HG03045 (cell line): Measurements from ENCODE around the gene SRD5A3.

Experiments
- ATAC-seq: cut with Tn5 transposase; IDR thresholded peaks from one replicate; pipeline ENCODE4 v1.9.1; 2021; ENCODE audit warnings: mild to moderate bottlenecking, moderate library complexity; ENCODE audit not compliant: unreplicated experiment

The SRD5A3 gene

DNA sequence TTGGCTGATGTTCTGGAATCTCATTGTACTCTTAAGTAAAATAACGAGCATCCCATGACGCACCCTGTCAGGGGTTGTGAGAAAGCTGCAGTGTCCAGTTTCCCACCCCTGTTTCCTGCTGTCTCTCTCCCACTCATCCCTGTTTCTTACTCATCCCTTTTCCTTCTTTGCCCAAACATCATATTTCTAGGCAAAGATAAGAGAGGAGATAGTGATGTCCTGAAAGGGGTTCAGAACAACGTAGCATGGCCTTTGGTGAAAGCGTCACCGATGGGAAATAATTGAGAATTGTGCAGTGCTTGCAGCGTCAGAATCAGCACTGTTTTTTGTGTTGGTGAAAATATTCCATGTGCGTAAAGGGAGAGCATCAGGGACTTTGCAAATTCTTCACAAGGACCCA, 26.2 kb downstream of the SRD5A3 start:
- no peak for ATAC-seq

- ATAC-seq, result no peak
Measured at GRCh38 chr4:55373461-55373860, 27.4 kb downstream of the SRD5A3 start.

DNA sequence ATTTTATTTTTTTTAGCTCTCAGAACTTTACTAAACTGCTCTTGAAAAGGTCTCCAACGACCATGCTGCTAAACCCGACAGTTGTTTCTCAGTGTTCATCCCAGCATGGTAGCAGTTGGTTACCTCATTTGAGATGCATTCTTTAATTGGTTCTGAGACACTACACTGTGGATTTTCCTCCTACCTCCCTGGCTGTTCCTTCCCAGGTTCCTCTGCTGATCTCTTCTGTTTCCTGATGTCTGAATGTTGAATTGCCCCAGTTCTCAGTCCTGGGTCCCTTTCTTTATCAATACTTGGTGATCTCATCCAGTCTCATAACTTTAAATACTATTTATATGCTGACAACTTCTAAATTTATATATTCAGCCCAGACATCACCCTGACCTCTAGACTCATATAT, 30.7 kb downstream of the SRD5A3 start:
- ATAC-seq, result no peak

DNA sequence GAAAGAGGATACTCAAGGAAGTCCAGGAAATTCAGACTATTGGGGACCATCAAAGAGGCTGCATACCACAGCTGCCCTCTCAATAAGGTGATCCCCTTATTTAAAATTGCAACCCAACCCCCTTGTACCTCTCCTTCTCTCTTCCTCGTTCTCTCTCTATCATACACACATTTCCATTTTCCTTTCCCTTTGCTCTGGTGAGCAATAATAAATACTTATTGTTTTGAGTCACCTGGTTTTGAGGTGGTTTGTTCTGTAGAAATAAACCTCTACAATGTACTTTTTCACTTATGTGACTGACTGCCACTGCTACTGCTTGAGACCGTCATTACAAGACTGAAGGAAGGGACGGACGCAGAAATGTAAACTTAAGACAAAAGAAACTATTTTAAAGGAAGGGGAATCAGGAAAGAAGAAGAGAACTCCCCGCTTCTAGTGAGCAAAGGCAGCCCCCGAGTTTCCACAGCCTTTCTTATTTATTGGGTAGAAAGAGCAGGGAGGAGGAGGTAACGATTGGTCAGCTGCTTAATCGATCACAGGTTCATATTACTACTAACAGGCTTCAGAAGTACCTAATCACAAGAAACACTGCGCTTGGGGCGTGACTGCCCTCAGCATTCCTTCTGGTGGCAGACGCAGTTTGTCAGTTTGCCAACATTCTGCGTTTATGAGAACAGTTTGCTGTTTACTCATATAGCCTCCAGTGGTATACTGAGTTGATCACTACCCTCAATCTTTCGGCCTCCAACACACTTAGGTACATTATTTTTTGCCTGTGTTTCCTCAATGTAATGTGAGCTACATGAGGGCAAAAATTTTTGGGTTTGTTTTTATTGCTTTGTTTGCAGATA, 32.8 kb downstream of the SRD5A3 start:
- ATAC-seq, result no peak

GRCh38 chr4:55380576-55380975, 34.5 kb downstream of the SRD5A3 start:
- ATAC-seq, result no peak

DNA sequence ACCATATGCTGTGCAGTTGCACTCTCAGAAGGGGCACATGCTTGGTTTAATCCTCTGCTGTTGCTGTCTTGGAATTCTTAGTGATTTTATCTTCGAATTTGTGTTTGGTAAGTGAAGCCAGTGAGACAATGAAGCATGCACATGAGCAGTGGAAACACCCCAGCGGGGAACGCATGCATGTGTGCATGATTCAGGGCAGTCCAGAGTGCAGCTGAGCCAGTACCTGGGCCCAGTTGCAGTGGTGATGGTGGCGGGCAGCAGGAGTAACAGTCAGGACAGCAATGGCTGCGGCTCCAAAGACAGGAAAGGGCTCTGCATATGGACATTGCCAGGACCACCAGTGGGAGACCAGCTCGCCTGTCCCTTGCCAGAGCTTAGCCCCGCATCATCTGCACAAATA, 35.5 kb downstream of the SRD5A3 start:
- no peak for ATAC-seq

- no peak for ATAC-seq
Measured at GRCh38 chr4:55382488-55383003, 36.5 kb downstream of the SRD5A3 start.

DNA sequence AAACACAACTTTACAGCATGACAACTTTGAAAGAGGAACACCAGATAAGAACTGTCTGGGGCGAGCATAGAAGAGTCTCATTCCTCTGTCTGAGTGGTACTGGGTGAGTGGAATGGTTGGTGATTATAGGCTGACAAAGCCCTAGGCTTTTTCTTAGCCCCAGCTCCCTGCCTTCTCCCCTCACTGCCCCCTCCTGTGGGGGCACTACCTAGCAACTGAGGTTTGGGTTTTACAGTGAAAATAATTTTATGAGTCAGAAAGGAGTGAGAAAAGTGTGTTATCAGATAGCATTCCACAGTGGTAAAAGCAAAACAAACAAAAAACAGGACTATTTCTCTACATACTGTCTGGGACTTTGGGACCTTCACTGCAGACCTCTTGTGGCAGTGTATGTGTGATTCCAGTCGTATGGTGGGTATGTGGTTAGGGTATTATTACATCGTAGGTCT, 39.2 kb downstream of the SRD5A3 start:
- no peak for ATAC-seq

DNA sequence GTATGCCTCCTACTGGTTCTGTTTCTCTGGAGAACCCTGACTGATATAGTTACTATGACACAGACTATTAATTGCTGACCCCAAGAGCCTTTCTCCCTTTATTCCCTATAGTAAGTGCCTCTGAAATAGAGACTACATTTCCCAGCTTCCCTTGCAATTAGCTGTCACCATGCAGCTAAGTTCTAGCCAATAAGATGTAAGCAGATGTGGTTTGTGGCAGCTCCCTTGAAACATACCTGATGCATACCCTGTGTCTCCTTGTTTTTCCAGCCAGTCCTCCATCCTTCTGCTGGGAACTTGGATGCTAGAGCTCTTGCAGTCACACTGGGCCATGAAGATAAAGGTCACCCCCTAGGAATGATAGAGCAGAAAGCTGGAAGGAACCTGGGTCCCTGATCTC, 40.0 kb downstream of the SRD5A3 start:
- no peak for ATAC-seq

DNA sequence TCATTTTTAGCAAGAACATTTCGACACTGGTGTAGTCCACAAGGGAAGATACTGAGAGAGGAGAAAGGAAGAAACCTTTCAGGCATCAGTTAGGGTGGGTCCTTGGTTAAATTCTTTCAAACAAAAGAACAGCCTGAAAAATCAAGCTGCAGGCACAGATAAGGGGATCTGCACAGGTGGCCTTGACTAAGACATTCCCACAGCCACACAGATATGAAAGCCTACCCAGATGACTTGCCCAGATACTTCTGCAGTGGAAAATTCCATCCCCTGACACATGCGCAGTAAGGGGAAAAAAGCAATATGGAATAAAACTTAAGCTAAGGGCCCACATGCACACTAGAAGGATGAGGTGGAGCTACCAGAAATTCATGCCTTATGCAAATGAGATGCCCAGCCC, 40.8 kb downstream of the SRD5A3 start:
- no peak for ATAC-seq

- ATAC-seq, result no peak
Measured at GRCh38 chr4:55393461-55394320, 47.6 kb downstream of the SRD5A3 start.

GRCh38 chr4:55395218-55395528, 49.1 kb downstream of the SRD5A3 start:
- ATAC-seq, result peak; percentile 1

GRCh38 chr4:55395529-55396307, 49.7 kb downstream of the SRD5A3 start, which contains the start of gene TMEM165:
TMEM165 (plus strand) TSS chr4:55395957; CDS start chr4:55396190, 233 bp downstream.
- ATAC-seq, result peak; percentile 97

- peak; percentile 30 for ATAC-seq
Measured at GRCh38 chr4:55396308-55397125, 50.5 kb downstream of the SRD5A3 start.

GRCh38 chr4:55397126-55397436, 51.0 kb downstream of the SRD5A3 start:
- ATAC-seq, result no peak

DNA sequence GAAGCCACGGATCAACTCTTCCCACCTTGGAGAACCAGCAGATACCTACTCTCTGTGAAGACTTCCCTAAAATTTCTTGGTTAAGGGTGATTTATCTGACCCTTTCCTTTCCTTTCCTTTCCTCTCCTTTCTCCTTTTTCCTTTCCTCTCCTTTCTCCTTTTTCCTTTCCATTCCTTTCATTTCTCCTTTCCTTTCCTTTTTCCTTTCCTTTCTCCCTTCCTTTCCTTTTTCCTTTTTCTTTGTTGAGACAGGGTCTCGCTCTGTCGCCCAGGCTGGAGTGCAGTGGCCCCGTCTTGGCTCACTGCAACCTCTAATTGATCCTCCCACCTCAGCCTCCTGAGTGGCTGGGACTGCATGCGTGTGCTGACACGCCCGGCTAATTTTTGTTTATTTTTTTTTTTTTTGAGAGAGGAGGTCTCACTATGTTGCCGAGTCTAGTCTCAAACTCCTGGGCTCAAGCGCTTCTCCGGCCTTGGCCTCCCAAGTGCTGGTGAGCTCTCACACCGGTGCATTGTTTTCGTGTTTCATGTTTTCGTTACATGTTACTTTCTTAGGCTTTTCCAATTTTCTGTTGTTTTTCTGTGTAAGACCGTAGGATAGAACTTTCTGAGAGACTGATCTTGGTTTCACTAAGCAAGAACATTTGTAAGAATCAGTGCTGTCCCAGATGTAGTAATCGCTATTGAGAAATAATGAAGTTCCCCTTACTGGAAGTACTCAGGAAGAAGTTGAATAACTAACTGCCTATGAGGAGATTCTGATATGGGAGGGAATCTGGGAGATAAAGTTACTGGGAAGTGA, 51.7 kb downstream of the SRD5A3 start:
- ATAC-seq, result no peak

GRCh38 chr4:55398461-55398860, 52.4 kb downstream of the SRD5A3 start:
- ATAC-seq, result no peak

GRCh38 chr4:55398966-55399365, 52.9 kb downstream of the SRD5A3 start:
- ATAC-seq, result no peak

DNA sequence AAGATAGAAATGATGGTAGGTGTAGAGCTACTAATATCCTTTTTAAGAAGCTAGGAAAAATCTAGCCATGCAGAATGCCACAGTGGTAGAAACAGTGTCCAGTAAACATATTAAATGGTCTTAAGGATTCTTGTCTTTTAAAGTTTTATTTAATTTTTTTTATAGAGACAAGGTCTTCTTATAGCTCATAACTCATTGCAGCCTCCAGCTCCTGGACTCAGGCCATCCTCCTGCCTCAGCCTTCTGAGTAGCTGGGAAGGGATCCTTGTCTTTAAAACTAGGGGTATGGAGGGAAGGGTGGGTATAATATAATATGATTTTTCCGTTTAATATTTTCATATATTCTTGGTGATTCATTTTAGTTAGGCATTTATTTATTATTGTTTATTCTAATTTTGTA, 53.5 kb downstream of the SRD5A3 start:
- ATAC-seq, result no peak
